Neural crest cell (in vitro differentiated cells): ENCODE measurements around the gene NAP1L1. TPM values are rescaled to one million over a fixed set of nuclear protein-coding genes. Genes with fewer than 3 reads are reported as not detected.

Experiments used
- DNase-seq: peaks from one replicate; pipeline ENCODE4 v3.0.0; 2021; ENCODE audit warnings: low read depth, mixed read lengths, low spot score
- H3K27ac Mint-ChIP-seq: one replicate; pipeline ENCODE4 v1.8.0; 2021; ENCODE audit warnings: mild to moderate bottlenecking, mixed read lengths; ENCODE audit not compliant: unreplicated experiment
- H3K27me3 Mint-ChIP-seq: 2 replicates; pipeline ENCODE4 v1.8.0; 2021; ENCODE audit warnings: low read depth, mild to moderate bottlenecking, mixed read lengths
- H3K36me3 Mint-ChIP-seq: 2 replicates; pipeline ENCODE4 v1.8.0; 2021; ENCODE audit warnings: low read depth, mild to moderate bottlenecking, mixed read lengths
- H3K4me1 Mint-ChIP-seq: 2 replicates; pipeline ENCODE4 v1.8.0; 2021; ENCODE audit warnings: mixed read lengths
- H3K4me3 Mint-ChIP-seq: one replicate; pipeline ENCODE4 v1.8.0; 2021; ENCODE audit warnings: mild to moderate bottlenecking, mixed read lengths
- H3K9me3 Mint-ChIP-seq: 2 replicates; pipeline ENCODE4 v1.8.0; 2021; ENCODE audit warnings: mixed read lengths
- CTCF ChIP-seq: fragments of 200-600 bp; sonication (generic); conservative IDR thresholded peaks from 2 replicates; pipeline ENCODE4 v1.5.0; 2021; ENCODE audit warnings: antibody characterized with exemption, mild to moderate bottlenecking
- total RNA-seq: library from RNA; stranded (reverse); gene quantifications from 2 replicates; pipeline ENCODE4 v1.2.1, GENCODE V29; 2021

Gene NAP1L1
- total RNA-seq, 1 donor from 2014 or later, result 1,116 TPM

- Mint-ChIP-seq H3K27me3 (no peaks in the 10 kb centered on the region), H3K4me1 (peaks cover 9% of the 10 kb centered on the region), H3K9me3 (no peaks in the 10 kb centered on the region), H3K36me3 (peaks cover 3% of the 10 kb centered on the region), H3K27ac (no peak overlapping the region), H3K4me3 (no peak overlapping the region)
- DNase-seq, result no peak
- no peak for TF ChIP-seq CTCF
Observed at GRCh38 chr12:75998292-75999063, 86.0 kb downstream of the NAP1L1 start.

GRCh38 chr12:75997658-75998057 is 86.8 kb downstream of the NAP1L1 start:
- Mint-ChIP-seq H3K27ac (no peak overlapping the region), H3K4me3 (no peak overlapping the region), H3K4me1 (peaks cover 10% of the 10 kb centered on the region), H3K36me3 (no peaks in the 10 kb centered on the region), H3K9me3 (no peaks in the 10 kb centered on the region), H3K27me3 (no peaks in the 10 kb centered on the region)
- no peak for TF ChIP-seq CTCF
- no peak for DNase-seq

DNA sequence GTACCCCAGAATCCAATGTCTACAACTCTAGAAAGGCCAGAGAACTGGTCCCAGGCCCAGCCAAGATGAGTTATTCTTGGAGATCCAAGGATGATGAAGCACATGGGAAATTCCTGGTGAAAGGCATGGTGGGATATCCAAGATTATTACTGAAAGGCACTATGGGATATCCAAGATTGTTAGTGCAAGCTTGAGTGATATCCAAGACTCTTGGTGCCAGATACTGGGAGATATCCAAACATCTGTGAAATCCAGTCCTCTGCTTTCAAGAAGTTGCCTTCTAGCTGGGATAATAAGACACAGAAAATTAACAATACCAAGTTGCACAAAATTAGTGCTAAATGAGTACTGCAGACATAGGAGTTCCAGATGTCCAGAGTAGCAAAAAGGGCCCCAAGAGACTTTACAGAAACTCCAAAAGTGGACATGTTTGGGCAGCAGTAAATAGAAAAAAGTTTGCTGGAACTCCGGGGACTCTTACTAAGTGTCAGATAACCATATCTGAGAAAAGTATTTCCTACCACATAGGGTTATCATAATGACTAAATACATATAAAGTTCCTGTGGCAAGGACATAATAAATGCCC is 87.5 kb downstream of the NAP1L1 start:
- Mint-ChIP-seq H3K27me3 (no peaks in the 10 kb centered on the region), H3K4me3 (no peak overlapping the region), H3K9me3 (no peaks in the 10 kb centered on the region), H3K4me1 (peaks cover 10% of the 10 kb centered on the region), H3K27ac (no peak overlapping the region), H3K36me3 (no peaks in the 10 kb centered on the region)
- DNase-seq, result no peak
- TF ChIP-seq CTCF, result no peak

GRCh38 chr12:75995691-75996090 is 88.8 kb downstream of the NAP1L1 start:
- H3K27me3 Mint-ChIP-seq, result no peaks in the 10 kb centered on the region
- no peak for DNase-seq
- H3K27ac Mint-ChIP-seq, result no peak overlapping the region
- no peak for TF ChIP-seq CTCF
- H3K4me3 Mint-ChIP-seq, result no peak overlapping the region
- H3K9me3 Mint-ChIP-seq, result no peaks in the 10 kb centered on the region
- H3K36me3 Mint-ChIP-seq, result no peaks in the 10 kb centered on the region
- H3K4me1 Mint-ChIP-seq, result peaks cover 10% of the 10 kb centered on the region

DNA sequence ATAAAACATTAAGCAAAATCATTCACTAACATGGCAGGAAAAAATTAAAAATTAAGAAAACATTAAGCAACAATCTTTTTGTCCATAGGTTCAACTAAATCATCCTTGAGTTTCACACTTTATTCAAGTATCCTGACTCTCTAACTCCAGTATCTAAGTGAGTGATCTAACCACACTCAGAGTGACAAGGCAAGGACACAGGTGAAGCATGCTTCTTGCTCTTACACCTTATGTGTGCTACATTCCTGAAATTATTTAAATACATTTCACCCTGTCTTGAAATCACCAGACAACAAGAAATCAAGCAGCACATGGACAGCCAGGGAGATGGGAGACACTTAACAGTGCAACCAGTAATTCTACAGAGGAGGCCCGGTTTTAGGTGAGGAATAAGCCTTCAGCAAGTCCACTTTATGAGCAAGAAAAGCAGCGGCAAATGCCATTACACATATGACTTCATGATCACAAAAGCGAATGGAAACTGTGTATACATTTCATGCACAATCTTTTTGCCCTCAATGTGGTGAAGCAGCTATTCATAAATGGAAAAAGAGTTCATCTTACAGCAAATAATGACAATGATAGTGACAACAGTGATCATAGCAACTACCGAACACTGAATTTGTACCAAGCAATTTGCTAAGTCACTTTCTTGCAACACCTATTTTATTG is 90.3 kb downstream of the NAP1L1 start:
- Mint-ChIP-seq H3K9me3 (peaks cover 5% of the 10 kb centered on the region), H3K4me3 (no peak overlapping the region), H3K36me3 (no peaks in the 10 kb centered on the region), H3K27me3 (no peaks in the 10 kb centered on the region), H3K4me1 (peaks cover 16% of the 10 kb centered on the region), H3K27ac (no peak overlapping the region)
- DNase-seq, result no peak
- no peak for TF ChIP-seq CTCF
